ENCODE data around the gene CCDC33.

Gene CCDC33

DNA sequence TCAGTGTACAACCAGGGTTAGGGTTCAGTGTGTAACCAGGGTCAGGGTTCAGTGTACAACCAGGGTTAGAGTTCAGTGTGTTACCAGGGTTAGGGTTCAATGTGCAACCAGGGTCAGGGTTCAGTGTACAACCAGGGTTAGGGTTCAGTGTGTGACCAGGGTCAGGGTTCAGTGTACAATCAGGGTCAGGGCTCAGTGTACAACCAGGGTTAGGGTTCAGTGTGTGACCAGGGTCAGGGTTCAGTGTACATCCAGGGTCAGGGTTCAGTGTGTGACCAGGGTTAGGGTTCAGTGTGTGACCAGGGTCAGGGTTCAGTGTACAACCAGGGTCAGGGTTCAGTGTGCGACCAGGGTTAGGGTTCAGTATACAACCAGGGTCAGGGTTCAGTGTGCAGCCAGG is 98.0 kb downstream of the CCDC33 start:
- TF ChIP-seq, protein P1, sequence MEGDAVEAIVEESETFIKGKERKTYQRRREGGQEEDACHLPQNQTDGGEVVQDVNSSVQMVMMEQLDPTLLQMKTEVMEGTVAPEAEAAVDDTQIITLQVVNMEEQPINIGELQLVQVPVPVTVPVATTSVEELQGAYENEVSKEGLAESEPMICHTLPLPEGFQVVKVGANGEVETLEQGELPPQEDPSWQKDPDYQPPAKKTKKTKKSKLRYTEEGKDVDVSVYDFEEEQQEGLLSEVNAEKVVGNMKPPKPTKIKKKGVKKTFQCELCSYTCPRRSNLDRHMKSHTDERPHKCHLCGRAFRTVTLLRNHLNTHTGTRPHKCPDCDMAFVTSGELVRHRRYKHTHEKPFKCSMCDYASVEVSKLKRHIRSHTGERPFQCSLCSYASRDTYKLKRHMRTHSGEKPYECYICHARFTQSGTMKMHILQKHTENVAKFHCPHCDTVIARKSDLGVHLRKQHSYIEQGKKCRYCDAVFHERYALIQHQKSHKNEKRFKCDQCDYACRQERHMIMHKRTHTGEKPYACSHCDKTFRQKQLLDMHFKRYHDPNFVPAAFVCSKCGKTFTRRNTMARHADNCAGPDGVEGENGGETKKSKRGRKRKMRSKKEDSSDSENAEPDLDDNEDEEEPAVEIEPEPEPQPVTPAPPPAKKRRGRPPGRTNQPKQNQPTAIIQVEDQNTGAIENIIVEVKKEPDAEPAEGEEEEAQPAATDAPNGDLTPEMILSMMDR (IDR thresholded peaks at IDR 0.05; ENCODE audit: insufficient read depth, low read depth, low read length, missing control alignments) = no peak
- no peak for DNase-seq (ENCODE audit: low read depth)
- H3K4me3 ChIP-seq (ENCODE audit: low read depth, low read length) = no peak overlapping the region

DNA sequence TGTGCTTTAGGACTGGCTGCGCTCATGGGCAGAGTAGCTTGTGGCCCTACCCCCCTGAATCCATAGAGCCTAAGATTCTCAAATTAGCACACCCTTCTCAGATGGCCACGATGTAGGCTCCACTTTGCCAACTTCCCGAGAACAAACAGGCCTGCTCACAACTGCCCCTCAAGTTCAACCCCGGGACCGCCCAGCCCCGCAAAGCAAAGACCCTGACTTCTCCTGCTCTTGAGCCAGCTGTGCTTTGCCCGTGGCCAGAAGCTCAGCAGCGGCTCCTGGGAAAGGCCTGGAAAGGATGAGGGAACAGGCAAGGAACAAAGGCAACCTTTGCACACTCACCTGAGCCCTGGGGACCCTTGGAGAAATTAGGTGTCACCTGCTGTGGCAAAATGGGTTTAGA is 99.3 kb downstream of the CCDC33 start:
- TF ChIP-seq, protein P1 (IDR thresholded peaks at IDR 0.05; ENCODE audit: insufficient read depth, low read depth, low read length, missing control alignments) = no peak
- DNase-seq (ENCODE audit: low read depth) = no peak
- no peak overlapping the region for H3K4me3 ChIP-seq (ENCODE audit: low read depth, low read length)

DNA sequence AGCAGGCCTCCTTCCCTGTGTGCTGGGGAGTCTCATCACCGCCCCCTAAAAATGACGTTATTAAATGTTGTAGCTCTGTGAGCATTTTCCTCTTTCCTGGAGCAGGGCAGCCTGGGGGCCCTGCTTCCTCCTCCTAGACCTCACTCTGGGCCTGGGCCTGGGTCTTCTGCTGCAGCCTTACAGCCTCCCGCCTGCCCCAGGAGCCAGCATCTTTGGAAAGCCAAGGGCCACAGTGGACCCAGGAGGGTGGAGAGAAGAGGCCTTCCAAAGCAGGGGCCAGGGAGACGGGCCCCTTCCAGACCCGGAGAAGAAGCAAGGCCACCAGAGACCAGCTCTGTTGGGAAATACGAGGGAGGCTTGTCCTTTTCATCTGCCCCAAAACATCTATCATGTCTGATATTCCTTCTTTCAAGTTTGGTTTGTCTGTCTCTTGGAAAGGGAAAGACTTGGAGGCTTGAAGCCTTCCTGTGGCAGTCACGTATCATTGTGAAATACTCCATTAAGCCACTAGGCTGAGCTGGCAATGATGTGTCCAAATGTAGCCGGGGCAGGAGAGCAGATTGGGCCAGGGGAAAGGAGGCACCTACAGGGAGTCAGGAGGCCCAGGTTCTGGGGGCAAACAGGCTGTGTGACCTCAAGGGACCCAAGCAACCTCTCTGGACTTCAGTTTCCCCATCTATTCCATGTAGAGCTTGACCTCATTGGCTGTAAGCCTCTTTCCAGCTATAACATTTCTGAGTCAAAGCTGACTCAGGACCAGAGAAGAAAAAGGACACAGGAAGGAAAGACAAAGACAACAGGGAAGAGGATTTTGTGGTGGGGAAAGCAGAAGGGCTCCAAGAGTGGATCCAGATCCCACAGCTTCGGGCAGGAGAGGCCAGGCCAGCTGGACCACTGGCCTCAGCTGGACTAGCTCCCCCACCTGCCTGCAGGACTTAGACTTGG is 100.2 kb downstream of the CCDC33 start:
- DNase-seq (ENCODE audit: low read depth) = no peak
- TF ChIP-seq, protein P1 (IDR thresholded peaks at IDR 0.05; ENCODE audit: insufficient read depth, low read depth, low read length, missing control alignments) = no peak
- no peak overlapping the region for H3K4me3 ChIP-seq (ENCODE audit: low read depth, low read length)

DNA sequence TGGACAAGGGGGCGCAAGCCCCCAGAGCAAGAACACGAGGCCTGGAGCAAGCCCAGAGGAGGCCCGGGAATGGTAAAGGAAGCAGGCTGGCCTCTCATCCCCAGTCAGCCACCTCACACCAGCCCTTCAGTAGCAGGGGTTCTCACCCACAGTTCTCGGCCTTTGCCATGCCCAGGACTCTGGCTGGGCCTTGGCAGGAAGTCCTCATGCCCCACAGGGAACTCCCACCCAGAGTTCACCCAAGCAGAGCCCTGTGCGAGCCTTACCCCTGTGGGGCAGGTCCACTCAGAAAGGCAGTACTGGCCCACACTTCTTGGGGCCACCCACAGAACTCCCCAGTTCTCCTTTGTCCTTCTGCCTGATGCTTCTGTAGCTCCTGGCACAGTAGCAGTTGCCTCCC is 101.0 kb downstream of the CCDC33 start:
- H3K4me3 ChIP-seq (ENCODE audit: low read depth, low read length) = no peak overlapping the region
- DNase-seq (ENCODE audit: low read depth) = no peak
- TF ChIP-seq, protein P1 (IDR thresholded peaks at IDR 0.05; ENCODE audit: insufficient read depth, low read depth, low read length, missing control alignments) = no peak

DNA sequence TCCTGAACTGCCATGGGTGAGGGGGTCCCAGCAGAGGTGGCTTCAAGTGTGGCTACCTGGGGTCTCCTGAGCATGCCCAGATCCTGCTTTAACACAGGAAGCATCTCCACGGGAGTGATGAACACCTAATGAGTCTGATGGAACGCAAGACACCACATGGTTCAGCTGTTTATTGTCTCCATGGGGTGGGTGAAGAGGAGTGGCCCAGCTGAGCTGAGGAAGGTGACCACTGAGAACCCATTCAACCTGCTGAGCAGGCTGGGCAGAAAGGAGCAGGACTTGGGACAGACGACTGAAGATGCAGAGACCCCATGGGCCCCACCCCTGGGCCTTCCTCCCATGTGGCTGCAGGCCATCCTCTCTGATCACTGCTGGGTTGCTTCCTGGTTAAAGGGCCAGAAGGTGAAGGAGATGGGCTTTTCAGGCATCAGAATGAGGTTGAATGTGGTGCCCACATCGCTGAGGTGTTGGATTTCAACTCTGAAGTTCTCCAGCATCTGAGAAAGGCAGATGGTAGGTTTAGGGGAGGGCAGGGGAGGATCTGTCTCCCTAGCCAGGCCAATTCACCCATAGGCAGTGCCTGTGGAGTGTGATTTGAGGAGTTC is 101.6 kb downstream of the CCDC33 start:
- H3K4me3 ChIP-seq (ENCODE audit: low read depth, low read length) = no peak overlapping the region
- TF ChIP-seq, protein P1 (IDR thresholded peaks at IDR 0.05; ENCODE audit: insufficient read depth, low read depth, low read length, missing control alignments) = no peak
- no peak for DNase-seq (ENCODE audit: low read depth)

DNA sequence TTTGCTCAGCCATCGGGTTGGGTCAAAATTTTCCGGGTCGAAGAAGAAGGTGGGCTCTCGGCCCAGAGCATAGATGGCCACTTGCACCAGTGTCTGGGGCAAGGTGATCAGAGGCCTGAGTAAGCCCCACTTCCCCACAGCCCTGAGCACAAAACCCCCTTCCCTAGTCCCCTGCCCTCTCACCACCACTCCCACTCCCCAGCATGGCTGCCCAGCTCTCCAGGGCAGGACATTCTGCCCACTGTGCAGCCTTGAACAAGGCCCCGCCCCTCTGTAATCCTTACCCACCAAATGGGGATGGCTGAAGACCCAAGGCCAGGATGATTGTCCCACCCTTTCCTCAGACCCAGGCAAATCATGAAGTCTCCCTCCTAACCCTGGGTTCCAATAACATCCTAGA is 102.5 kb downstream of the CCDC33 start:
- TF ChIP-seq, protein P1 (IDR thresholded peaks at IDR 0.05; ENCODE audit: insufficient read depth, low read depth, low read length, missing control alignments) = no peak
- H3K4me3 ChIP-seq (ENCODE audit: low read depth, low read length) = no peak overlapping the region
- no peak for DNase-seq (ENCODE audit: low read depth)
